ENCODE measurements around the gene PKD1L1.

- TF ChIP-seq ESRRA (CRISPR knock-in tag; IDR thresholded peaks at IDR 0.05; ENCODE audit: borderline replicate concordance) (no peak), USF2 (CRISPR knock-in tag; IDR thresholded peaks at IDR 0.05) (no peak), CTCF (IDR thresholded peaks at IDR 0.05) (no peak), OVOL2 (CRISPR knock-in tag; IDR thresholded peaks at IDR 0.05; ENCODE audit: borderline replicate concordance) (no peak), ZNF396 (CRISPR knock-in tag; IDR thresholded peaks at IDR 0.05; ENCODE audit: borderline replicate concordance) (no peak), CREB1 (CRISPR knock-in tag; IDR thresholded peaks at IDR 0.05) (no peak), FOXJ3 (CRISPR knock-in tag; IDR thresholded peaks at IDR 0.05; ENCODE audit: borderline replicate concordance) (no peak)
These were observed 31.5 kb upstream of the PKD1L1 start for GRCh38 chr7:47979832-47980181.
